ENCODE measurements around the gene WRNIP1.

The WRNIP1 gene

DNA sequence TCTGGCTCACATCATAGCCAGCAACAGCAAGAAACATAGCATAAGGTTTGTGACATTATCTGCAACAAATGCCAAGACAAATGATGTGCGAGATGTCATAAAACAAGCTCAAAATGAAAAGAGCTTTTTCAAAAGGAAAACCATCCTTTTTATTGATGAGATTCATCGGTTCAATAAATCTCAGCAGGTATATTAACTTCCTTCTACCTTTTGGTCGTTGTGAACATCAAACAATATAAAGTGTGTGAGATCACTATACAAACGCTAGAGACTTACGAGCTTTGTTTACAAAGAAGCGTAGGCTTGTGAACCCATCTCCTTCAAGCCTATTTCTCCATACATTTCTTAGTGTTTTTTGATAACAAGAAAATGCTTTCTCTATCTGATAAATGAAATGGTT, 3.5 kb downstream of the WRNIP1 start:
- Histone ChIP-seq H3K4me3 (ENCODE audit: low read length) (no peak overlapping the region), H3K27me3 (ENCODE audit: insufficient read depth, low read length, poor library complexity) (no peaks in the 10 kb centered on the region), H3K36me3 (ENCODE audit: control insufficient read depth, insufficient read depth, low read length) (no peaks in the 10 kb centered on the region), H3K18ac (ENCODE audit: low read length) (no peak overlapping the region), H3K79me1 (ENCODE audit: low read length) (peaks cover 22% of the 10 kb centered on the region), H3K56ac (ENCODE audit: low read length) (no peak overlapping the region), H3K4me2 (ENCODE audit: low read length) (no peak overlapping the region), H3K9ac (ENCODE audit: low read length) (no peak overlapping the region), H2BK5ac (ENCODE audit: low read length) (no peak overlapping the region), H3K79me2 (ENCODE audit: control insufficient read depth, insufficient read depth, low read length) (peaks cover 53% of the 10 kb centered on the region), H3K4ac (ENCODE audit: low read depth, low read length) (no peak overlapping the region), H3K4me1 (ENCODE audit: control insufficient read depth, low read depth, low read length) (peaks cover 7% of the 10 kb centered on the region), H4K8ac (ENCODE audit: low read depth, low read length) (no peak overlapping the region), H3K23ac (ENCODE audit: low read length) (no peak overlapping the region), H3K27ac (ENCODE audit: low read depth, low read length) (no peak overlapping the region), H4K5ac (ENCODE audit: low read length) (no peak overlapping the region), H2AK5ac (ENCODE audit: low read length) (no peak overlapping the region), H2BK120ac (ENCODE audit: low read depth, low read length) (no peak overlapping the region), H2BK15ac (replicated peaks; ENCODE audit: low read depth) (no peak overlapping the region)
- no peak for DNase-seq
- WGBS (ENCODE audit: extremely low coverage, insufficient coverage, low lambda C conversion rate), result no CpG with 5 or more reads among the region's 6 CpGs

- H3K4me1 ChIP-seq (ENCODE audit: control insufficient read depth, low read depth, low read length), result peaks cover 7% of the 10 kb centered on the region
- H3K27me3 ChIP-seq (ENCODE audit: insufficient read depth, low read length, poor library complexity), result no peaks in the 10 kb centered on the region
- H3K18ac ChIP-seq (ENCODE audit: low read length), result no peak overlapping the region
- H2AK5ac ChIP-seq (ENCODE audit: low read length), result no peak overlapping the region
- no peak overlapping the region for H3K4me2 ChIP-seq (ENCODE audit: low read length)
- H3K23ac ChIP-seq (ENCODE audit: low read length), result no peak overlapping the region
- no peak overlapping the region for H4K8ac ChIP-seq (ENCODE audit: low read depth, low read length)
- DNase-seq, result no peak
- H3K79me1 ChIP-seq (ENCODE audit: low read length), result peaks cover 30% of the 10 kb centered on the region
- no peak overlapping the region for H3K56ac ChIP-seq (ENCODE audit: low read length)
- no peak overlapping the region for H3K4ac ChIP-seq (ENCODE audit: low read depth, low read length)
- no peak overlapping the region for H3K4me3 ChIP-seq (ENCODE audit: low read length)
- H2BK5ac ChIP-seq (ENCODE audit: low read length), result no peak overlapping the region
- H3K36me3 ChIP-seq (ENCODE audit: control insufficient read depth, insufficient read depth, low read length), result no peaks in the 10 kb centered on the region
- no peak overlapping the region for H3K27ac ChIP-seq (ENCODE audit: low read depth, low read length)
- no peak overlapping the region for H3K9ac ChIP-seq (ENCODE audit: low read length)
- H4K5ac ChIP-seq (ENCODE audit: low read length), result no peak overlapping the region
- peaks cover 60% of the 10 kb centered on the region for H3K79me2 ChIP-seq (ENCODE audit: control insufficient read depth, insufficient read depth, low read length)
- no peak overlapping the region for H2BK120ac ChIP-seq (ENCODE audit: low read depth, low read length)
- H2BK15ac ChIP-seq (replicated peaks; ENCODE audit: low read depth), result no peak overlapping the region
- WGBS (ENCODE audit: extremely low coverage, insufficient coverage, low lambda C conversion rate), result no CpG with 5 or more reads among the region's 13 CpGs
Observed at GRCh38 chr6:2770171-2770570, 5.0 kb downstream of the WRNIP1 start.

DNA sequence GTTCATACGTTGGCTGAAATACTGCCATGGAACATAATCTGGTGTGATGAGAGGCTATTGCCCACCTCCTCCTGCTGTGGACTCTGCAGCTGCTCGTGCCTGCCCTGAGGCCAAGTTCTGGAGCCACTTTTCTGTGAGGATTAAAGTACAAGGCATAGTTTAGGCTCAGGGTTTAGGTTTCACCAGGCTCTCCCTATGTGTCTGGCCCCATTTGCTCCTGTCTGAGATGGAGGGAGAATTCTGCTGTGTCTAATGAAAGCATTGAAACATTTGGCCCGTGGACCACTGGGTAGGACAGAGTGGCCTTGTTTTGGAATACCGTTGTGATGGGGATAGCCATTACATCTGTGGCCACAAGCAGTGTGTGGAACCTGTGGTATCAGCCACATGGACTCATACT, 5.9 kb downstream of the WRNIP1 start:
- H3K36me3 ChIP-seq (ENCODE audit: control insufficient read depth, insufficient read depth, low read length), result no peaks in the 10 kb centered on the region
- peaks cover 30% of the 10 kb centered on the region for H3K79me1 ChIP-seq (ENCODE audit: low read length)
- peaks cover 7% of the 10 kb centered on the region for H3K4me1 ChIP-seq (ENCODE audit: control insufficient read depth, low read depth, low read length)
- no peak overlapping the region for H4K5ac ChIP-seq (ENCODE audit: low read length)
- no peak overlapping the region for H2AK5ac ChIP-seq (ENCODE audit: low read length)
- H3K4me3 ChIP-seq (ENCODE audit: low read length), result no peak overlapping the region
- no CpG with 5 or more reads among the region's 4 CpGs for WGBS (ENCODE audit: extremely low coverage, insufficient coverage, low lambda C conversion rate)
- H2BK120ac ChIP-seq (ENCODE audit: low read depth, low read length), result no peak overlapping the region
- H3K56ac ChIP-seq (ENCODE audit: low read length), result no peak overlapping the region
- no peak overlapping the region for H3K4ac ChIP-seq (ENCODE audit: low read depth, low read length)
- peaks cover 60% of the 10 kb centered on the region for H3K79me2 ChIP-seq (ENCODE audit: control insufficient read depth, insufficient read depth, low read length)
- no peak overlapping the region for H3K9ac ChIP-seq (ENCODE audit: low read length)
- no peak for DNase-seq
- H2BK15ac ChIP-seq (replicated peaks; ENCODE audit: low read depth), result no peak overlapping the region
- no peak overlapping the region for H4K8ac ChIP-seq (ENCODE audit: low read depth, low read length)
- no peaks in the 10 kb centered on the region for H3K27me3 ChIP-seq (ENCODE audit: insufficient read depth, low read length, poor library complexity)
- H2BK5ac ChIP-seq (ENCODE audit: low read length), result no peak overlapping the region
- H3K23ac ChIP-seq (ENCODE audit: low read length), result no peak overlapping the region
- no peak overlapping the region for H3K27ac ChIP-seq (ENCODE audit: low read depth, low read length)
- no peak overlapping the region for H3K18ac ChIP-seq (ENCODE audit: low read length)
- H3K4me2 ChIP-seq (ENCODE audit: low read length), result no peak overlapping the region

DNA sequence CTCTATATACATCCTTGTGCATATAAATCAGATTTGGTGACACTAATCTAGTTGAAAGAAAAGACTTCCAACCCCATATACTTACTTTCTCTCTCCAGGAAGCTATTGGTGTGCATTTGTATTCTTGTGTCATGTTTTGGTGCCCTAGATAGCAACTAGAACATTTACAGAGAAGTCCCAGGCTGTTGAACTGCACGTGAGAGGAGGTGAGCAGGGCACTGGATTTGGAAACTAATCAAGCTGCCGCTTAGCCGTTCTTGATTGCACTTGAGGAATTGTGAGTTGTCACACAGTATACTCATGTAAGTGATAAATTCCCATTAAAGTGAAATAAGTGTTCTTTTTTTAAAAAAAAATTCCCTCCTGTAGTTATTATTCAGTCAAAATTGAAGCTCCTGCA, 7.6 kb downstream of the WRNIP1 start:
- H3K79me1 ChIP-seq (ENCODE audit: low read length), result peaks cover 32% of the 10 kb centered on the region
- WGBS (ENCODE audit: extremely low coverage, insufficient coverage, low lambda C conversion rate), result no CpG with 5 or more reads among the region's 3 CpGs
- no peak overlapping the region for H3K27ac ChIP-seq (ENCODE audit: low read depth, low read length)
- H3K4me2 ChIP-seq (ENCODE audit: low read length), result no peak overlapping the region
- no peak for DNase-seq
- no peak overlapping the region for H2BK5ac ChIP-seq (ENCODE audit: low read length)
- no peak overlapping the region for H2BK120ac ChIP-seq (ENCODE audit: low read depth, low read length)
- H3K4ac ChIP-seq (ENCODE audit: low read depth, low read length), result no peak overlapping the region
- H3K23ac ChIP-seq (ENCODE audit: low read length), result no peak overlapping the region
- H2AK5ac ChIP-seq (ENCODE audit: low read length), result no peak overlapping the region
- H3K79me2 ChIP-seq (ENCODE audit: control insufficient read depth, insufficient read depth, low read length), result peaks cover 58% of the 10 kb centered on the region
- H3K27me3 ChIP-seq (ENCODE audit: insufficient read depth, low read length, poor library complexity), result no peaks in the 10 kb centered on the region
- H3K4me3 ChIP-seq (ENCODE audit: low read length), result no peak overlapping the region
- H4K5ac ChIP-seq (ENCODE audit: low read length), result no peak overlapping the region
- peaks cover 3% of the 10 kb centered on the region for H3K4me1 ChIP-seq (ENCODE audit: control insufficient read depth, low read depth, low read length)
- H3K18ac ChIP-seq (ENCODE audit: low read length), result no peak overlapping the region
- H3K9ac ChIP-seq (ENCODE audit: low read length), result no peak overlapping the region
- H4K8ac ChIP-seq (ENCODE audit: low read depth, low read length), result no peak overlapping the region
- no peak overlapping the region for H3K56ac ChIP-seq (ENCODE audit: low read length)
- H2BK15ac ChIP-seq (replicated peaks; ENCODE audit: low read depth), result no peak overlapping the region
- no peaks in the 10 kb centered on the region for H3K36me3 ChIP-seq (ENCODE audit: control insufficient read depth, insufficient read depth, low read length)

DNA sequence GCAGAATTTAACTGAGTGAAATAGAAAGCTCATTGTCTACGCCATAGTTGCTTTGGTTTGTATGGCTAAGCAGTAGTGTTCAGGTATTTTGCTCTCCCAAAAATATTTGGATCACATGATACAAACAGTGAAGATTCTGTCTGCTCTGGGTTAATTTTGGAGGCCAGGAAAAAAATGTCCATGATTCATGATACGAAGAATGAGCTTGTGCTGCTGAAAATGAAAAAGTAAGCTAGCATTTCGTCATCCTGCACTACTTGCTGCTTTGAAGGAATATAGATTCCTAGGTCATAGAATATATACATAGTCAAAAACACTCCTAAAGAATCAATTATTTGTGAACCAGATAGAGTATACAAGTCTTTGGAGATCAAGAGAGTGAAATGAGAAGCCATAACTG, 8.3 kb downstream of the WRNIP1 start:
- H3K36me3 ChIP-seq (ENCODE audit: control insufficient read depth, insufficient read depth, low read length), result no peaks in the 10 kb centered on the region
- no peak overlapping the region for H3K23ac ChIP-seq (ENCODE audit: low read length)
- H3K4me2 ChIP-seq (ENCODE audit: low read length), result no peak overlapping the region
- no peak overlapping the region for H2AK5ac ChIP-seq (ENCODE audit: low read length)
- no peak overlapping the region for H2BK120ac ChIP-seq (ENCODE audit: low read depth, low read length)
- no CpG with 5 or more reads among the region's 3 CpGs for WGBS (ENCODE audit: extremely low coverage, insufficient coverage, low lambda C conversion rate)
- H2BK5ac ChIP-seq (ENCODE audit: low read length), result no peak overlapping the region
- no peak overlapping the region for H3K27ac ChIP-seq (ENCODE audit: low read depth, low read length)
- no peaks in the 10 kb centered on the region for H3K27me3 ChIP-seq (ENCODE audit: insufficient read depth, low read length, poor library complexity)
- no peak overlapping the region for H3K4ac ChIP-seq (ENCODE audit: low read depth, low read length)
- no peak overlapping the region for H2BK15ac ChIP-seq (replicated peaks; ENCODE audit: low read depth)
- H3K9ac ChIP-seq (ENCODE audit: low read length), result no peak overlapping the region
- H3K79me1 ChIP-seq (ENCODE audit: low read length), result peaks cover 34% of the 10 kb centered on the region
- no peak overlapping the region for H4K8ac ChIP-seq (ENCODE audit: low read depth, low read length)
- H3K4me1 ChIP-seq (ENCODE audit: control insufficient read depth, low read depth, low read length), result no peaks in the 10 kb centered on the region
- H3K4me3 ChIP-seq (ENCODE audit: low read length), result no peak overlapping the region
- no peak overlapping the region for H4K5ac ChIP-seq (ENCODE audit: low read length)
- peaks cover 57% of the 10 kb centered on the region for H3K79me2 ChIP-seq (ENCODE audit: control insufficient read depth, insufficient read depth, low read length)
- no peak for DNase-seq
- H3K18ac ChIP-seq (ENCODE audit: low read length), result no peak overlapping the region
- H3K56ac ChIP-seq (ENCODE audit: low read length), result no peak overlapping the region

GRCh38 chr6:2775003-2775402, 9.8 kb downstream of the WRNIP1 start:
- no peak overlapping the region for H2BK5ac ChIP-seq (ENCODE audit: low read length)
- no peak for DNase-seq
- no peaks in the 10 kb centered on the region for H3K4me1 ChIP-seq (ENCODE audit: control insufficient read depth, low read depth, low read length)
- H4K8ac ChIP-seq (ENCODE audit: low read depth, low read length), result no peak overlapping the region
- H3K4me2 ChIP-seq (ENCODE audit: low read length), result no peak overlapping the region
- H3K56ac ChIP-seq (ENCODE audit: low read length), result no peak overlapping the region
- no peak overlapping the region for H3K27ac ChIP-seq (ENCODE audit: low read depth, low read length)
- H2BK120ac ChIP-seq (ENCODE audit: low read depth, low read length), result no peak overlapping the region
- no peak overlapping the region for H2AK5ac ChIP-seq (ENCODE audit: low read length)
- H3K79me1 ChIP-seq (ENCODE audit: low read length), result peaks cover 39% of the 10 kb centered on the region
- H3K18ac ChIP-seq (ENCODE audit: low read length), result no peak overlapping the region
- H3K9ac ChIP-seq (ENCODE audit: low read length), result no peak overlapping the region
- H3K4ac ChIP-seq (ENCODE audit: low read depth, low read length), result no peak overlapping the region
- no peaks in the 10 kb centered on the region for H3K27me3 ChIP-seq (ENCODE audit: insufficient read depth, low read length, poor library complexity)
- no peak overlapping the region for H3K23ac ChIP-seq (ENCODE audit: low read length)
- no peak overlapping the region for H4K5ac ChIP-seq (ENCODE audit: low read length)
- peaks cover 3% of the 10 kb centered on the region for H3K36me3 ChIP-seq (ENCODE audit: control insufficient read depth, insufficient read depth, low read length)
- H3K79me2 ChIP-seq (ENCODE audit: control insufficient read depth, insufficient read depth, low read length), result peaks cover 52% of the 10 kb centered on the region
- no peak overlapping the region for H2BK15ac ChIP-seq (replicated peaks; ENCODE audit: low read depth)
- H3K4me3 ChIP-seq (ENCODE audit: low read length), result no peak overlapping the region
- WGBS (ENCODE audit: extremely low coverage, insufficient coverage, low lambda C conversion rate), result no CpG with 5 or more reads among the region's 1 CpG
